ENCODE data around the gene PREX1.

Gene PREX1

DNA sequence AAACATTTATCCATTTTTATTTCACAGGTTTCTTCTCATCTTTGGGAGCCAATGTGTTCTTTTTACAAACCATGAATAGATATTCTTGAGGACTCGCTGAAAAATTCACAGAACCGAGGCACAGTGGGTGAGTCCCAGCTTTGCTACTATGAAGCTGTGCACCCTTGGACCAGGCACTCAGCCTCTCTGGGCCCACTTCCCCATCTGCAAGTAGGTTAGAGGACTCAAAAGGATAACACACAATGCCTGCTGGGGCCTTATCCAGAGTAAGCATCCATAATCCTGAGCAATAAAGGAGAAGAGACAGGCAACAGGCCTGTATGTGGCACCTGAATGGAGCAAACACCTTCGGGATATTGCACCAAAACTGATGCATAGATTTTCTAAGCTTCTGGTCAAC lies 153.3 kb downstream of the PREX1 start:
- DNase-seq, result no peak

DNA sequence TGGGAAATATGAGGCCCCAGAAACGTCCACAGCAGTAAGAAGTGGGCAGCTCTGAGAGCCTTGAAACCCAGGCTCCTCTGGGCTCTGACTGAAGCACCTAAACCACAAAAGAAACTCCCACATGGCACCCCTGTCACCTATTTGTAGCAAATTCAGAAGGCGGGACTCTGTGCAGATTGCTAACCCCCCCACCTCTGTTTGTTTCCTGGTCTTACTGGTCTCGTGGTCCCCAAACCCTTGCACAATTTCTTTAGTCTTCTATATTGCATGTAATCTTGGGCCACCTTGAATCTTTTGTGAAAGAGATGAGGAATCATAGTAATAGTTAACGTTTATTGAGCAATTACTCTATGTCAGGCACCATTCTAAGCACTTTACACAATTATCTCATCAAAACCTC lies 154.3 kb downstream of the PREX1 start:
- DNase-seq, result no peak

DNA sequence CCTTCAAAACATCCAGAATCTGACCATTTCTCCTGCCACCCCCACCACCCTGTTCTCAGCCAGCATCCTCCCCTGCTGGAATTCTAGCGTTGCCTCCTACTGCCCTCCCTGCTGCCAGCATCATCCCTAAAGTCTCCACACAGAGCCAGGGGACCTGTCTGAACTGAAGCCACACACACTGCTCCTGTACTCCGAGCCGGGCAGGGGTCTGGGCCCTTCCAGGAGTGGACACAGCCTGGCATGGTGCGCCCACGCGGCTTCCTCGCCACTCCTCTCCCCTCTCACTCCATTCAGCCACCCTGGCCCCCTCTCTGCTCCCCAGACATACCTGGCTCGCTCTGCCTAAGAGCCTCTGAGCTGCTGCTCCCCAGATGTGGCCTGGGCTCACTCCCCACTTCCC lies 155.5 kb downstream of the PREX1 start:
- no peak for DNase-seq

DNA sequence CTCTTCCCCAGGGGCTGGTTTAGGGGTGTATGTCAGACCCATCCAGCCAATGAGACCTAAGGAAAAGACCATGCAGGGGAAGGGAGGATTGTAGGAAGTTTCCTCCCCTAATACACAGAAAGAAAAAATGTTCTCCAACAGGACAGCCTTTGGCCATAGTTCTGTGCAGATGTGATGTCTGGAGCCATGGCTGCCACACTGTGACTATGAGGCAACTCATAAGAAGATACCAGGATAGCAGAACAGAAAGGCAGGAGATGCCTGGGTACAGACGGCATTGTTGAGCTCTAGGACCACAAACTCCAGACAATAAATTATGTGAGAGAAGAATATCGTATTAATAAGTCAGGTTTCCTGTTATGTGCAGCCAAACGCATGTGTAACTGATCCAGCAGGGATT lies 156.7 kb downstream of the PREX1 start:
- DNase-seq, result no peak

DNA sequence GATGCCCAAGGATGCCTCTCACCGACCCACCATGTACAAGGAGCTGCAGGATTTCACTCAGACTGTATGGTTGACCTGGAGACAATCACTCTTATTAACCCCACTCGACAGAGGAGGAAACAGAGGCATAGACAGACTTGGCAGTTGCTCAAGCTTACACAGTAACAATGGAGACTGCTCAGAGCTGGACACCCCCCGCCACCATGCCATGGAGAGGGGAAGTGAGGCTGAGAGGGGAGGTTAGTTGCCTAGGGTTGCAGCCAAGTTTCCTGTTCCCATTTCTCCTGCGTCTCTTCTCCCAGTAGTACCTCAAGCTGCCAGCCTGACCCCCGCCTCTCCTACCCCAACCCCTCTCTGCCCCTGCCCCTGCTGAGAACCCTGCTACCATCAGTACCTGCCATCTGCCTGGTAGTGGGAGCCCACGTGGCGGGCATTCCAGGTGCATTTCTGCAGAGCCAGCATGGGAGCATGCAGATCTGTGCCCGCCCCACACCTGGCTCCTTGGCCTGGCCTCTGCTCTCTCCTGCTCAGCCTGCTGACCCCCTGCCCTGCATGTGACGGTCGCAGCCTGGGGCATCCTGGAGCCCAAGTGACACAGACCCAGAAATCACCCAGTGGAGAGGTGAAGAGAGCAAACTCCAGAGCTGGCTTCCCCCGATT lies 157.7 kb downstream of the PREX1 start:
- no peak for DNase-seq

DNA sequence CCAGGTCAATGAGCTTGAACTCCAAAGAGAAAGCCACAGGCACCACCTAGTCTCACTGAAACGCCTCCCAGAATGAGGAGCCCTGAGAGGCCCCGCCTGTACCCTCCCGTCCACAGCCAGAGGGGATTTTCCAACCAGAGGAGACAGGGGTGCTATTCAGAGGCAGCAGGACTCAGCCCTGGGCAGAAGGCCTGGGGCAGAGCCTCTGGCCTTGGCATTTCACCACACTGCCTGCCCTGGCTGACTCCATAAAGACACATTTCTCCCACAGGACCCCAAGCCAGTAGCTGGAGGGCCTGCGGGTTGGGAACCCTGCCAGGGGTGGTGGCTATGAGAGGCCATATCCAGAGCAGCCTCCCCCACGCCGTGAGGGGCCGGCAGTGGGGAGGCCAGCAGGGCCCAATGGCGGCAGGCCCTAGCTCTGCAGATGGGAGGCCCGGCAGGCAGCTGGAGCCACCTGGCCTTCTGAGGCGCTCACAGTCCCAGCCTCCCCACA lies 159.3 kb downstream of the PREX1 start:
- DNase-seq, result peak; percentile 88

DNA sequence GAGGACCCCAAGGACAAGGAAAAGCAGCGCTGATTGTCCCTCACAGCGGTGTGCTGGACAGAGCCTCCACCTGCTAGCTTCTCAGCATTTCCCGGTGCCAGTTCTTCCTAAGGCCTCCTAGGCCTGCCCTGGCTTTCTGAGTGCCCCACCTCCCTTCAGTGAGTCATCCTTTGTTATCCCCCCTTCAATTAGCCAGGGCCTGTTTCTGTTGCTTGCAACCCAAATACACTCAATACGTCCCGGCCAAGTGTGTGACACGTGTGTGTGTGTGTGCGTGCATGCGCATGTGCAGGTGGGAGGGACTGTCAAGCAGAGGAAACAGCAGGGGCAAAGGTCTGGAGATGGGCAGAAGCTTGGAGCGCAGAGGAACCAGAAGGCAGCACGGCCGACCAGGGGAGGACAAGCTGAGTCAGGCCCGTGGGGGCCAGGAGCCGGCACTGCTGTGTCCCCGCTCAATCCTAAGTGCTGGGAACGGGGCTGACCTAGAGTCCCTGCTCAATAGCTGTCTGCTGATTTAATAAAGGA lies 159.8 kb downstream of the PREX1 start:
- DNase-seq, result no peak

DNA sequence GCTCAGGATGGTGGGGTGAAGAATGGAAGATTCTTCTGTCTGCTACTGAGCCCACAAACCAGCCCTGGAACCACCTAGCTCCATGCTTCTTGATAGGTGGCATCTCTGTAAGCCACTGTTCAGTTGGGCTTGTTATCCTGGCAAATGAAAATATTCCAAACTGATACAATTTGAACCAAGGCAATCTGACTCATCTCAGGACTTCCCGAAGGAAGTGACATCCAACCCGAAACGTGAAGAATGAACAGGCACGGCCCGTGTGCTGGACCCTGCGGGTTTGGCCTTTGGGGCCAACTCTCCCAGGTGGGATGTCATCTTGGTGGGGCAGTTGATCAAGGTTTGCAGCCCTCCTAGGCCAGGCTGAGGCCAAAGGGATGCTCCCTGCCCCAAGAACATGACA lies 160.3 kb downstream of the PREX1 start:
- no peak for DNase-seq

DNA sequence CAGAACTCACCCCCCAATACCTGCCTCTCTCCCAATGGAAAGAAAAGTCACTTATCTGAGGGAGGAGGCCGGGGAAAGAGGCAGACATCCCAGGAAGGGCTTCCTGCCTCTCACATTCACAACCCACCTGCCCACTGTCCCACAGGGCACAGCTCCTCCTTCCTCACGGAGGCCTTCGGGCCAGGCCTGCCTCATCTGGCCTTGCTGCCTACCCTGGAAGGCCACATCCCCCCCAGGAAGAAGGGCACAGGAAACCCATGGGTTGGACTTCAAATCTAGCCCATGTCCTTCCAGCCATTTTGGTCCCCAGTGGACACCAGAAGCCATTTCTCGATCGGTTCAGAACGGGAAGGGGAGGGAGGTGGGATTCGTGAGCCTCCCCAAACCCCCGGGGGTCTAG lies 162.0 kb downstream of the PREX1 start:
- DNase-seq, result no peak

DNA sequence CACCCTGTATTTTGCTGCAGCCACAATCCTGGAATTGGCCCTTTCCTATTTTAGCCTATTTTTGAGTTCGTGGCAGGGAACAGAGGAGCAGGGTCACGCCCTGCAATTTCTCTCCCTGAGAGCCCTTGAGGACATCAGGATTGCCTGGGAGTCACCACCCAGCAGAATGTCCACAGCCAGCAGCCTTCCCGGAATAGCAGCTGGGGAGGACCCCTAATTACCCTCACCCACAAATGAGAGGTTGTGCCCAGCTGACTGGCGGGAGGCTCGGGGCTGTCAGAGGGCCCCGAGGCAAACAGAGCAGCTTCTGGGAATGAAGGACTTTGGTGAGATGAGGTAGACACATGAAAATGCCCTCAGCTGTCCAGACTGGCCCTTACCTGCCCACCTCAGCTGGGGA lies 165.1 kb downstream of the PREX1 start:
- peak; percentile 79 for DNase-seq

DNA sequence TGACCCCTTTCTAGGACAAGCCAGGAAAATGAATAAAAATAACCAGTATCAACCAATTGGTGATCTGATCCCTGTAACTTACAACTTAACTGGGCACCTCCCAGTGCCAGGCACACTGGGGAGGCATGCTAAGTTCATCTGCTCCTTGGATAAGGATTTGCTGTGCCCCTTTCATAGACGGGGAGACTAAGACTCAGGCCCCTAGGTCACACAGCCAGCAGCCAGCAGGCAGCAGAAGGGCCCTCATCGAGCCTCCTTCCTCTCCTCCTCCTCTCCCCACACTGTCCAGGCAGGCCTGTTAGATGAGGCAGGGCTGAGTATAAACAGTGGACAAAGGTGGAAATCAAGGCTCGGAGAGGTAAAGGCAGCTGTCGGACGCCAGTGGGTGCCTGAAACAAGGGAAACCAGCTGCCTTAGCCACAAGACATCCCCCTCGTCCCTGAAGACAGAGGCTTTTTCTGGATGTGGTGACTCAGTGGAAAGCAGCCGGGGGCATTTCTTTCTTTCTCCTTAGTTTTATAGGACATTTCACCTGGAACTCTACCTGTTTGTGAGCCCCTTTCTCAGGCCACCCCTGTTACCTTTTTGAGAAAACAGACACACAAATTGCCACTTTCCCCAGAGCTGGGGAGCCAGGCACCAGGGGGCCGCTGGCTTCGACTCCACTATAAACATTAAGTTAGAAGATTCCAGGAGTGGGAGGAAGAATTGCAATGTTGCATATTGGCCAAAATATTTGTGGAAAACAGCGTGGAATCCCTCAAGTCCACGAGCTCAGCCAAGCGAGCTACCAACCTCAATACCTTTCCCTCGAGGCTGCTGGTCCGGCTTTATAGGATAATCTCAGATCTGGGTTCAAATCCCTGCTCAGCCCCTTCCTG lies 166.0 kb downstream of the PREX1 start:
- DNase-seq, result no peak

DNA sequence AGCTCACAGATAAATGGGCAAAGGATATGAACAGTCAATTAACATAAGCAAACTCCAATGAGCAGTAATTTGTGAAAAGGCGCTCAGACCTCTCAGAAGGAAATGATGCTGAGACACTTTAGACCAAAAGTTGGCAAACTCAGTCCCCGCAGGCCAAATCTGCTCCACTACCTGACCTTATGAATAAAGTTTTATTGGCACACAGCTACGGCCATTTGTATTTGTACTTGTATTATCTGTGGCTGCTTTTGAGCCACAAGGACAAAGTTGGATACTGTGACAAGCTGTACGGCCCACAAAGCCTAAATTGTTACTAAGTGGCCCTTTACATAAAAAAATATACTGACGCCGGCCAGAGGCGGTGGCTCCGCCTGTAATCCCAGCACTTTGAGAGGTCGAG lies 167.0 kb downstream of the PREX1 start:
- no peak for DNase-seq

DNA sequence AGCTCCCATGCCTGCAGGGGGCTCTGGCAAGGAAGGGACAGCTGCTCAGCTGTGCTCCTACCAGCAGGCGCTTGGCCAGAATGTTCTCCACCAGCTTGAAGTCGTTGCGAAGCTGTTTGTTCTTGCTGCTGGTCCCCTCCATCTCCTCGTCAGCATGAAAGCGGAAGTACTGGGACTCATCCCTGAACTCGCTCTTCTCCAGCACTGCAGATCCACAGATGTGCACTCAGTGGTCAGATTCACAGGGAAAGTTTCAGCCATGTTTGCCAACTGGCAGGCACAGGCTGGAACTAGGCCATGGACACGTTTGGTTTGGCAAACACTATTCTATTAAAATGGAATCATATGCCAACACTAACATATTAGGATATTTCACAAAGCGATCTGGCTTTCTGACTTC lies 167.9 kb downstream of the PREX1 start:
- peak; percentile 59 for DNase-seq

DNA sequence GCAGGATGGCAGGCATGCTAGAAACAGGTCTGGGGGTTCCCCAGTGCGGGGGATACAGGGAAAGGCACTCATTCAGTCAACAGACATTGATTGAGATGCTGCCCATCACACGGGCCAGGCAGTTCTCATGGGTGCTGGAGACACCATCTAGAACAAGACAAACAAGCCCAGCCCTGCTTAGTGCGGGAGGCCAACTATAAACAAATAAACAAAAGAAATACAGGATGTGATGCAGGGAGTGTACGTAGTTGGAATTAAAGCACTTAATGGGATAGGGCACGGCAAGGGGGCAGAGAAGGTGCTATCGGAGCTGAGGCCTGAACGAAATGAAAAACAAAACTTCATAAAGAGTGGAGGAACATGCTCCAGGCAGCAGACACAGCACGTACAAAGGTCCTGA lies 169.3 kb downstream of the PREX1 start:
- DNase-seq, result no peak

DNA sequence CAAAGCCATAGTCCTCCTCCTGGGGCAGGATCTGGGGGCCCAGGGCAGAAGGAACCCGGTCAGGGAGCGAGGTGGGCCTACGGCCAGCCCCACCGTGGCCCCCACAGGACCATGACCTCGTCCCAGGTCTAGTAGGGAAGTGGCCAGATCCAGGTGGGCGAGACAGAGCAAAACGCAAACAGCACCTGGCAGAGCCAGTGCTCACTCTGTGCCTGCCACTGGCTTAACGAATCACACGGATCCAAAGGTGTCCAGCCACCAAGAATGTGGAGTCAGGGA lies 169.7 kb downstream of the PREX1 start:
- no peak for DNase-seq

DNA sequence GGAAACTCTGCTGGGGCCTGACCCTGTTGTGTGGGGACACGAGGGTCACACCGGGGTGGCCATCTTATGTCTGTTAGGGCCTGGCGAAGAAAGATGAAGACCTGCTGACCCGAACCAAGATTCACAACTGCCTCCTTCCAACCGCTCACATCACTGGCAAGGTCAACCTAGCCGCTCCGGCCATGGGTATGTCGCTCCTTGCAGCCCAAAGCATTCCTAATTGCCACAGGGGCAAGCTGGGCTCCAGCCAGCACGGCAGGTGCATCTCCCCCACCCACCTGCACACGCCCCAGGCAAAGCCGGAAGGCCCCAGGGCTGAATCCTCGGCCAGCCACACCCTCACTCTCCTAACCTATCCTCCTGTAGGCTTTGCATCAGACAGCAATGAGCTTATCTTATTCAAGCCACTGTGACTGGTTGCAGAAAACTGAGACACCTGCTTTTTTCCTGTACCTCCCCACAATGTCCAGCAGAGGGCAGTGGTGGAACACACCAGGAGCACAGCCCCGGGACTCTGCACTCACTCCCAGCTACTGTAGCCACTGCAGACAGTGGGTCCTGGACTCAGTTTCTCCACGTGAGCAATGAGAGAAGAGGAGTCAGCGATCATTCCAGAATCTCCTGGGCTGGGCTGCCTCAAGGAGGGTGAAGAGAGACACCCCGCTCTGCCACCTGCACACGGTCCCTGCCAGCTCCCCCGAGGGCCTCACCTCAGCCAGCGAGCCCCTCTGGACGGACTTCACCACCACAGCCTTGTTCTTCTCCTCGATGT lies 170.2 kb downstream of the PREX1 start:
- peak; percentile 86 for DNase-seq

DNA sequence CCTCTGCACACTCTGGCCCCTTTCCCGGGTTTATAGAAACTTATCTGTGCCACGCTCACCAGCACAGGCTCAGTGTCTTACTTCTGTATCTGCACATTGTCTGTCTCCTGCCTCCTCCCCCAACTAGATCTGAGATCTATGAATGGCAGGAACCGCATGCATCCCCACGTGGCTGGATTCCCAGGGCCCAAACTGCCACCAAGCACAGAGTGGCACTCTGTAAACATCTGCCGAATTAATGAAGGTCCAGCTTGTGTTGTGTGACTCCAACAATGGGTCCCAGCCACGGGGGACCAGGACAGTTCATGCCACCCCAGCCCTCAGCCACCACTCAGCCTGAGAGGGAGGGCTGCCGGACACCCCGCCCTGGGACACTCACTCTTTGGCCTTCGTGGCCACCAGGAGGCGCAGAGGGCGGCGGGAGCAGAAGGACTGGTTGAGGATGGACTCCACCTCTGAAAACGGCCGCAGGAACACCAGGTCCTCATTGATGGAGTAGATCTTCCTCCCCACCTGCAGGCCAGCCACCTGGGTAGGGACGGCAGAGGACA lies 171.1 kb downstream of the PREX1 start:
- DNase-seq, result no peak

DNA sequence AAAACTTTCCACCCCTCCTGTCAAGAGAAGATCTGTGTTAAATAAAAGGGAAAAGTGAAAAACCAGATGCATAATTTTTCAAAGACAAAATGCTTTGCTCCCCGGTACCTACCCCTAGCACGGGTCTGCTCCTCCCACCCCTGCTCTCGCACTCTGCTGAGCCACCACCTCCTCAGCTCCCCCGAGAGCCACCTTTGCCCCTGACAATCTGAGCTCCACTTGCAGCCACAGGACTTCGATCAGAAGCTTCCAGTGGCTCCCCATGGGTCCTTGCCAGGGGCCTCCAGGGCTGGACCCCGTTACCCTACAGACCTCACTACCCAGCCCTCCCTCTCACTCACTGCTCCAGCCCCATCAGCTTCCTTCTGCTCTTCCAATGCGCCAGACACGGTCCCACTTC lies 171.7 kb downstream of the PREX1 start:
- DNase-seq, result no peak

DNA sequence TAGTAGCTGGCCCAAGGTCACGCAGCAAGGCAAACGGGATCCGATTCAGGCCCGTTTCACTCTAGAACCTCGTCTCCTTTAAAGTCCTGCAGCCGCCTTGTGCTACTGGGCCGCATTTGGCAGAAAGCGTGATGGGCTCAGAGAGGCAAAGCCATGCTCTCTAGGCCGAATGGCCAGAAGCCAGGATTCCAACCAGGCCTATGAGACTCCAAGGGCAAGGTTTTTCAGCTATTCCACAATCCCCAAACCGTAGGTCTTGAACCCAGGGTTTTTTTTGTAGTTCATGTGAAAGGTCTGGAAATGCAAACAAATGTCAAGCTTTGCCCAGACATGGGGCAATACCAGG lies 174.1 kb downstream of the PREX1 start:
- DNase-seq, result no peak

DNA sequence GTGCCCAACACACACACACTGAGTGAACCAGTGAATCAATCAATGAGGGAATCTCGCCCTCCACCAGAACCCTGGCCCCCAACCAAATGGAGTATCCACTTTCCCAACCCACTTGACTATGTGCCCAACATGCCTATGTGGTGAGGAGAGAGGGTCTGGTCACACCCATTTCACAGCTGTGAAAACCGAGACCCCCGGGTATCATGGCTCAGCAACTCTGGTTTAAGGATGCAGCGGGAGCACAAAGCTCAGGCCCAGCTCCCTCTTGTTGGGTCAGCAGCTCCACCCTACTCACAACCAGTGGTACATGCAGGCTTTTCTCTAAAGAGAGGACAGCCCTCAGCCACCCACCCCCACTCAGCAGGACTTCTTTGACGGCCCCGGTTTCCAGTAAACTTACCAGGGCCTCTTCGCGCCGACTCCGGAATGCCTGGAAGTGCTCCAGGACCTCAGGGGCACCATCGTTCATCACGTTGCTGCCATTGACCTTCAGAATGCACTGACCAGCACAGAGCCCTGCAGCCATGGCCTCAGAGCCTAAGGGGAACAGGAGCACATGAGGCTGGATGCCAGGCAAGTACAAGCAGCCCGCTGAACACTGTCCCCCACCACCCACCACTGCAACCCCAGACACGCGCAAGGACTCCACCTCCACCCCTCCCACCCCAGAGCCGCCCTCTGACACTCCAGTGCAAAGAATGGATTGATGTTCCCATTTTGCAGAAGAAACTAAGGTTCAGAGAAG lies 174.7 kb downstream of the PREX1 start:
- DNase-seq, result no peak

DNA sequence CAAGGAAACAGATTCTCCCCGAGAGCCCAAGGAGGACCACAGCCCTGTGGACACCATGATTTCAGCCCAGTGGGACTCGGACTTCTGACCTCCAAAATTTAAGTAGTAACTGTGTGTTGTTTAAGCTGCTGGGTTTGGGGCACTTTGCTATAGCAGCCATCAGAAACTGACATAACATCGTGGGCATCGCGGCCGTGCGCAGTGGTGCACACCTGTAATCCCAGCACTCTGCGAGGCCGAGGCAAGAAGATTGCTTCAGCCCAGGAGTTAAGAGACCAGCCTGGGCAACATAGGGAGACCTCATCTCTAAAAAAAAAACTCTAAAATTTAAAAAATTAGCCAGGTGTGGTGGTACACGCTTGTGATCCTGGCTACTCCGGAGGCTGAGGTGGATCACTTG lies 175.8 kb downstream of the PREX1 start:
- DNase-seq, result no peak

DNA sequence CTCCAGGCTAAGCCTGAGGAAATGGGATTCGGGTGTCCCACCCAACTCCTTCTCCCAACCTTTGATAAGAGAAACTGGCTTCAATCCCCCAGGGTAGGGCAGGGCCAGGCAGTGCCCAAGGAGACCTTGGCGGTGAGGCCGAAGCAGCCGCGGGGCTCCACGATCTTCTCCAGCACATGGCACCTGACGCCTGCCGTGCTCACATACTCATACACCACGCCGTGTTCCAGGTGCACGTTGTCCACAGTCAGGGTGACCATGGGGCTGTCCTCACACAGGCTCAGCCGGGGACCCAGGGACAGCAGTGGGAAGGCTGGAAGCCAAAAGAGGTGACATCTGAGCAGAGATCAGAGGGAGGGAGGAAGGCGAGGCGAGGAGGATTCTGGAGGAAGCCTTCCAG lies 176.5 kb downstream of the PREX1 start:
- DNase-seq, result no peak

DNA sequence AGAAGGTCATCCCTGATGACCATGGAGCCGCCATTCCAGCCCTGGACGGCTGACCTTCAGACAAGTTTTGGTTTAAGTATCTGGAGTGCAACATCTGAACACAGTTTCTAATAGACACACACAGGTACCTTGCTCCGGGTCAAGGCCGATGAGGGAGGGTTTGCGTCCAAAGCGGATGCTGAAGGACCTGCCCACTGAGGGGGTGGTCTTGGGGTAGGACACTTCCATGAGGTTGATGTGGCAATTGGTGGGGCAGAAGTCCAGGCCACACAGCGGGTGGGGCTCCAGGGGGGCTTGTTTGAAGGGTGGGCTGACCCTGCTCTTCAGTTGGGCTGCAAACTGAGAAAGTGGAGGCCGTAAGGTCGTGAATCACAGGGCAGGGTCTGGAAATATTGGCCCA lies 177.9 kb downstream of the PREX1 start:
- DNase-seq, result no peak

Measured in femur (tissue), 1 donor.